ENCODE results near the gene CFAP54. TPM values are rescaled to one million over a fixed set of nuclear protein-coding genes. Genes with fewer than 3 reads are reported as not detected.

The CFAP54 gene
- total and polyA plus RNA-seq, 12 donors = 0.08 to 1.00 (median 0.33) TPM; not detected in 2

DNA sequence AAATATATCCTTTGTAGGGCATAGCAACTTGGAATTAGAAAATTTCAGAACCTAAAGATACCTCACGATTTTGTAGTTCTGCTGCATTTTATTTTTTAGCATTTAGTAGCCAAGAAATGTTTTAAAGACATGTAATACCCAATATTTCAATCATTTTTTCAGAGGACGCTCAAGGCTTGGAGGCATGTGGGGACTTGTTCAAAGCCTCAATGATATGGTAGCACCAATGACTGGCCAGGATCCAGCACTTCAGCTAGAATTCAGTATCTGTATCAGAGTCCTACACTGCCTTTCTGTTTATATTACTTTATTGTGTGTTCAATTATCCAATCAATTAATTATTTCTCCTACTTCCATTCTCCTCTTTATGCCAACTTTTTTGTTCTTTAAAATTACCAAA lies 262.8 kb downstream of the CFAP54 start:
- TF ChIP-seq CTCF (IDR thresholded peaks at IDR 0.05) = no peak
- no peaks in the 10 kb centered on the region for H3K4me1 ChIP-seq (replicated peaks in 1 of 2)

GRCh38 chr12:96766232-96766631 lies 276.9 kb downstream of the CFAP54 start:
- Histone ChIP-seq H3K4me1 (replicated peaks in 1 of 2) (no peaks in the 10 kb centered on the region), H3K27ac (no peak overlapping the region), H3K27me3 (no peaks in the 10 kb centered on the region), H3K4me3 (no peak overlapping the region), H3K9me3 (replicated peaks in 1 of 3) (no peaks in the 10 kb centered on the region), H3K36me3 (replicated peaks in 1 of 2) (no peaks in the 10 kb centered on the region)
- DNase-seq = no peak
- TF ChIP-seq CTCF (IDR thresholded peaks at IDR 0.05) = no peak
- no peak for TF ChIP-seq POLR2A (IDR thresholded peaks at IDR 0.05)
- intact Hi-C loops (cut with DNase I) = no loop called here
- WGBS, 4 donors = 52 to 80% (median 70%) methylated on average over 3 of the region's 3 CpGs

More for the DNA sequence above, 262.8 kb downstream of the CFAP54 start:
- intact Hi-C loops (cut with DNase I) = no loop called here
- H3K27ac ChIP-seq = no peak overlapping the region
- H3K27me3 ChIP-seq = no peaks in the 10 kb centered on the region
- no peaks in the 10 kb centered on the region for H3K36me3 ChIP-seq (replicated peaks in 1 of 2)
- no peaks in the 10 kb centered on the region for H3K9me3 ChIP-seq (replicated peaks in 1 of 3)
- no peak overlapping the region for H3K4me3 ChIP-seq
- no peak for DNase-seq
- WGBS, 4 donors = 49 to 84% (median 64%) methylated on average over 2 of the region's 2 CpGs

GRCh38 chr12:96769400-96769799 lies 280.0 kb downstream of the CFAP54 start:
- no peak for TF ChIP-seq POLR2A (IDR thresholded peaks at IDR 0.05)
- TF ChIP-seq CTCF (IDR thresholded peaks at IDR 0.05) = no peak
- Histone ChIP-seq H3K9me3 (replicated peaks in 1 of 3) (no peaks in the 10 kb centered on the region), H3K4me3 (no peak overlapping the region), H3K36me3 (replicated peaks in 1 of 2) (no peaks in the 10 kb centered on the region), H3K4me1 (replicated peaks in 1 of 2) (no peaks in the 10 kb centered on the region), H3K27ac (no peak overlapping the region), H3K27me3 (no peaks in the 10 kb centered on the region)
- intact Hi-C loops (cut with DNase I) = no loop called here
- 45 to 69% (median 51%) methylated on average over 7 of the region's 7 CpGs for WGBS, 4 donors
- DNase-seq = no peak

- Histone ChIP-seq H3K9me3 (replicated peaks in 1 of 3) (no peaks in the 10 kb centered on the region), H3K27me3 (no peaks in the 10 kb centered on the region), H3K4me1 (replicated peaks in 1 of 2) (no peaks in the 10 kb centered on the region), H3K36me3 (replicated peaks in 1 of 2) (no peaks in the 10 kb centered on the region), H3K4me3 (no peak overlapping the region), H3K27ac (no peak overlapping the region)
- TF ChIP-seq CTCF (IDR thresholded peaks at IDR 0.05) (no peak), POLR2A (IDR thresholded peaks at IDR 0.05) (no peak)
- WGBS, 4 donors = 42 to 58% (median 55%) methylated on average over 3 of the region's 3 CpGs
- intact Hi-C loops (cut with DNase I) = no loop called here
- no peak for DNase-seq
Observed at GRCh38 chr12:96770219-96771102, 281.1 kb downstream of the CFAP54 start.
